DND-41 (cell line): ENCODE results near the gene TMEM208.

ENCODE experiments used
- CTCF ChIP-seq: IDR thresholded peaks from 2 replicates; pipeline ENCODE4 v1.5.1; 2012; ENCODE audit warnings: borderline replicate concordance, low read length, moderate library complexity, mild to moderate bottlenecking; ENCODE audit not compliant: poor library complexity, severe bottlenecking; ENCODE audit errors: extremely low read depth
- EZH2 ChIP-seq: IDR thresholded peaks from 3 replicates; pipeline ENCODE4 v1.6.1; 2012; ENCODE audit warnings: borderline replicate concordance, low read depth, mild to moderate bottlenecking, moderate library complexity, low read length, inconsistent platforms; ENCODE audit not compliant: severe bottlenecking

GRCh38 chr16:67185651-67186134, 41.2 kb upstream of the TMEM208 start:
- no peak for TF ChIP-seq CTCF
- TF ChIP-seq EZH2 = no peak
